Middle frontal gyrus (tissue), 1 donor: ENCODE measurements around the gene HEXIM2.
"Not testable (repeated sequence)": the region's sequence is repeated elsewhere in the genome, so short reads cannot be mapped to it uniquely, and the experiment has no call there.

Source experiments
- DNase-seq: peaks from one replicate; pipeline ENCODE4 v3.0.0-alpha.2; 2015; ENCODE audit warnings: low spot score; ENCODE audit errors: extremely low spot score

Gene HEXIM2

GRCh38 chr17:45161288-45162024, at the start of gene HEXIM2:
Gene HEXIM2, plus strand, starts transcription at chr17:45161875. Its CDS starts 919 bp downstream, at chr17:45162794.
- peak; percentile 100 for DNase-seq

- DNase-seq = no peak
Measured at GRCh38 chr17:45112559-45113423, 48.9 kb upstream of the HEXIM2 start.

GRCh38 chr17:45113424-45113754, 48.3 kb upstream of the HEXIM2 start:
- no peak for DNase-seq

- no peak for DNase-seq
Measured at GRCh38 chr17:45114117-45114932, 47.4 kb upstream of the HEXIM2 start.

- DNase-seq = no peak
Measured at GRCh38 chr17:45115015-45115625, 46.6 kb upstream of the HEXIM2 start.

- DNase-seq = no peak
Measured at GRCh38 chr17:45115871-45116270, 45.8 kb upstream of the HEXIM2 start.

- no peak for DNase-seq
Measured at GRCh38 chr17:45116434-45117016, 45.1 kb upstream of the HEXIM2 start.

GRCh38 chr17:45117334-45117733, 44.3 kb upstream of the HEXIM2 start:
- DNase-seq = no peak

- no peak for DNase-seq
Measured at GRCh38 chr17:45117848-45118646, 43.6 kb upstream of the HEXIM2 start.

- DNase-seq = no peak
Measured at GRCh38 chr17:45118691-45119090, 43.0 kb upstream of the HEXIM2 start.

- DNase-seq = no peak
Measured at GRCh38 chr17:45119964-45120363, 41.7 kb upstream of the HEXIM2 start.

GRCh38 chr17:45120558-45120957, 41.1 kb upstream of the HEXIM2 start:
- no peak for DNase-seq

- DNase-seq = no peak
Measured at GRCh38 chr17:45121055-45121454, 40.6 kb upstream of the HEXIM2 start.

- DNase-seq = no peak
Measured at GRCh38 chr17:45123076-45123770, 38.5 kb upstream of the HEXIM2 start.

- no peak for DNase-seq
Measured at GRCh38 chr17:45123930-45124796, 37.5 kb upstream of the HEXIM2 start.

- not testable (repeated sequence) for DNase-seq
Measured at GRCh38 chr17:45124797-45125122, 36.9 kb upstream of the HEXIM2 start.

- no peak for DNase-seq
Measured at GRCh38 chr17:45125509-45125908, 36.2 kb upstream of the HEXIM2 start.

- no peak for DNase-seq
Measured at GRCh38 chr17:45127207-45127547, 34.5 kb upstream of the HEXIM2 start.
